Mammary epithelial cell (primary cell): ENCODE results near the gene PLPPR3.
"Not testable (repeated sequence)": the region's sequence is repeated elsewhere in the genome, so short reads cannot be mapped to it uniquely, and the experiment has no call there.

ENCODE experiments used
- EZH2 ChIP-seq: IDR thresholded peaks from 2 replicates; pipeline ENCODE4 v1.6.1; 2012; ENCODE audit warnings: low read length, inconsistent platforms, borderline replicate concordance
- TF ChIP-seq, protein P1 (sequence below), 2 donors: IDR thresholded peaks in 1 of 2; conservative IDR thresholded peaks in 1 of 2; 2 replicates each; pipeline ENCODE4 v1.5.1; 2011 to 2012; ENCODE audit warnings: inconsistent platforms in 2 of 2, low read length in 2 of 2, mild to moderate bottlenecking in 2 of 2, control low read depth in 1 of 2, low read depth in 1 of 2; ENCODE audit not compliant: insufficient read depth in 1 of 2; ENCODE audit errors: extremely low read depth in 1 of 2

GRCh38 chr19:820212-820611 lies 1.5 kb downstream of the PLPPR3 start:
- TF ChIP-seq, protein P1, sequence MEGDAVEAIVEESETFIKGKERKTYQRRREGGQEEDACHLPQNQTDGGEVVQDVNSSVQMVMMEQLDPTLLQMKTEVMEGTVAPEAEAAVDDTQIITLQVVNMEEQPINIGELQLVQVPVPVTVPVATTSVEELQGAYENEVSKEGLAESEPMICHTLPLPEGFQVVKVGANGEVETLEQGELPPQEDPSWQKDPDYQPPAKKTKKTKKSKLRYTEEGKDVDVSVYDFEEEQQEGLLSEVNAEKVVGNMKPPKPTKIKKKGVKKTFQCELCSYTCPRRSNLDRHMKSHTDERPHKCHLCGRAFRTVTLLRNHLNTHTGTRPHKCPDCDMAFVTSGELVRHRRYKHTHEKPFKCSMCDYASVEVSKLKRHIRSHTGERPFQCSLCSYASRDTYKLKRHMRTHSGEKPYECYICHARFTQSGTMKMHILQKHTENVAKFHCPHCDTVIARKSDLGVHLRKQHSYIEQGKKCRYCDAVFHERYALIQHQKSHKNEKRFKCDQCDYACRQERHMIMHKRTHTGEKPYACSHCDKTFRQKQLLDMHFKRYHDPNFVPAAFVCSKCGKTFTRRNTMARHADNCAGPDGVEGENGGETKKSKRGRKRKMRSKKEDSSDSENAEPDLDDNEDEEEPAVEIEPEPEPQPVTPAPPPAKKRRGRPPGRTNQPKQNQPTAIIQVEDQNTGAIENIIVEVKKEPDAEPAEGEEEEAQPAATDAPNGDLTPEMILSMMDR (conservative IDR thresholded peaks at IDR 0.05 in 1 of 2, IDR thresholded peaks at IDR 0.05 in 1 of 2; ENCODE audit: extremely low read depth in 1 of 2, insufficient read depth in 1 of 2, low read depth in 1 of 2, low read length in 2 of 2) = not testable (repeated sequence)
- TF ChIP-seq EZH2 = not testable (repeated sequence)
